Mammary epithelial cell (primary cell): ENCODE measurements around the gene TFDP2.

Experiments
- CTCF ChIP-seq, 2 donors: IDR thresholded peaks in 1 of 2; conservative IDR thresholded peaks in 1 of 2; 2 replicates each; pipeline ENCODE4 v1.5.1; 2011 to 2012; ENCODE audit warnings: inconsistent platforms in 2 of 2, low read length in 2 of 2, mild to moderate bottlenecking in 2 of 2, control low read depth in 1 of 2, low read depth in 1 of 2; ENCODE audit not compliant: insufficient read depth in 1 of 2; ENCODE audit errors: extremely low read depth in 1 of 2
- EZH2 ChIP-seq: IDR thresholded peaks from 2 replicates; pipeline ENCODE4 v1.6.1; 2012; ENCODE audit warnings: low read length, inconsistent platforms, borderline replicate concordance

GRCh38 chr3:142124243-142124642 lies 25.1 kb downstream of the TFDP2 start:
- TF ChIP-seq CTCF (conservative IDR thresholded peaks at IDR 0.05 in 1 of 2, IDR thresholded peaks at IDR 0.05 in 1 of 2; ENCODE audit: extremely low read depth in 1 of 2, insufficient read depth in 1 of 2, low read depth in 1 of 2, low read length in 2 of 2) (no peak), EZH2 (no peak)
